ENCODE data around the gene EXD3. TPM values are rescaled to one million over a fixed set of nuclear protein-coding genes. Genes with fewer than 3 reads are reported as not detected.
A peak's percentile ranks its signal among the peaks of the same experiment; 100 is the strongest.
"Not testable (repeated sequence)": the region's sequence is repeated elsewhere in the genome, so short reads cannot be mapped to it uniquely, and the experiment has no call there.

EXD3 gene
- polyA plus RNA-seq, 1 of the 3 experiments (the other 2 are of a cell fraction) = 11.5 TPM

GRCh38 chr9:137262173-137262908 is 160.6 kb downstream of the EXD3 start:
- not testable (repeated sequence) for H3K4me3 ChIP-seq (ENCODE audit: low read depth in 2 of 2, low read length in 1 of 2); H3F3A ChIP-seq (replicated peaks; ENCODE audit: insufficient read depth); H3K9me3 ChIP-seq; DNase-seq; H3K4me2 ChIP-seq; H4K20me1 ChIP-seq (ENCODE audit: insufficient read depth); H3K9me2 ChIP-seq; H3K27ac ChIP-seq (ENCODE audit: low read depth in 2 of 2, low read length in 1 of 2); H2AFZ ChIP-seq (ENCODE audit: low read depth); H3K4me1 ChIP-seq (ENCODE audit: control insufficient read depth in 1 of 2, insufficient read depth in 2 of 2, low read depth in 1 of 2, low read length in 1 of 2); H3K27me3 ChIP-seq (ENCODE audit: insufficient read depth); H3K9ac ChIP-seq
- WGBS (ENCODE audit: low lambda C conversion rate) = 51% methylated on average over 6 of the region's 15 CpGs
- Histone ChIP-seq H3K79me2 (ENCODE audit: insufficient read depth) (peaks cover 26% of the 10 kb centered on the region), H3K36me3 (replicated peaks in 1 of 2; ENCODE audit: control insufficient read depth in 1 of 2, insufficient read depth in 2 of 2, low read length in 1 of 2) (peaks cover 15 to 29% of the 10 kb centered on the region in 2 experiments)
- TF ChIP-seq, protein P1, sequence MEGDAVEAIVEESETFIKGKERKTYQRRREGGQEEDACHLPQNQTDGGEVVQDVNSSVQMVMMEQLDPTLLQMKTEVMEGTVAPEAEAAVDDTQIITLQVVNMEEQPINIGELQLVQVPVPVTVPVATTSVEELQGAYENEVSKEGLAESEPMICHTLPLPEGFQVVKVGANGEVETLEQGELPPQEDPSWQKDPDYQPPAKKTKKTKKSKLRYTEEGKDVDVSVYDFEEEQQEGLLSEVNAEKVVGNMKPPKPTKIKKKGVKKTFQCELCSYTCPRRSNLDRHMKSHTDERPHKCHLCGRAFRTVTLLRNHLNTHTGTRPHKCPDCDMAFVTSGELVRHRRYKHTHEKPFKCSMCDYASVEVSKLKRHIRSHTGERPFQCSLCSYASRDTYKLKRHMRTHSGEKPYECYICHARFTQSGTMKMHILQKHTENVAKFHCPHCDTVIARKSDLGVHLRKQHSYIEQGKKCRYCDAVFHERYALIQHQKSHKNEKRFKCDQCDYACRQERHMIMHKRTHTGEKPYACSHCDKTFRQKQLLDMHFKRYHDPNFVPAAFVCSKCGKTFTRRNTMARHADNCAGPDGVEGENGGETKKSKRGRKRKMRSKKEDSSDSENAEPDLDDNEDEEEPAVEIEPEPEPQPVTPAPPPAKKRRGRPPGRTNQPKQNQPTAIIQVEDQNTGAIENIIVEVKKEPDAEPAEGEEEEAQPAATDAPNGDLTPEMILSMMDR (IDR thresholded peaks at IDR 0.05) = peak; percentile 49
- TF ChIP-seq RFX5 (IDR thresholded peaks at IDR 0.05; ENCODE audit: low read length) (peak; percentile 64; the same call in 1 of the 2 replicates), RAD21 (IDR thresholded peaks at IDR 0.05; ENCODE audit: low read length) (peak; percentile 20; the same call in 1 of the 2 replicates), ZBTB33 (IDR thresholded peaks at IDR 0.05; ENCODE audit: borderline replicate concordance, low read depth) (0 out of 2 replicates have a peak, but pooled peaks have one; percentile 31), SMC3 (IDR thresholded peaks at IDR 0.05; ENCODE audit: low read depth, low read length) (0 out of 2 replicates have a peak, but pooled peaks have one; percentile 4)
- ChIA-PET CTCF (interaction anchor here (3.1 kb wide), 2 partner anchors 11 to 25 kb away, joined by 18 to 26 read pairs; no protein-coding TSS in a partner anchor), POLR2A (interaction anchor here (0.8 to 1.6 kb wide), 2 partner anchors 11 to 22 kb away, joined by 3 to 8 read pairs; partner anchors contain the start of gene TUBB4B)

Other genes starting within 250 kb of the EXD3 start
- gene ANAPC2, start 234.6 kb downstream of the EXD3 start, polyA plus RNA-seq (2012; rRNA removed) = 35.1 and 37.7 TPM in 2 replicates
- gene SSNA1, start 234.5 kb downstream of the EXD3 start, polyA plus RNA-seq (2012; rRNA removed) = 100 and 124 TPM in 2 replicates
- gene TPRN, start 222.4 kb downstream of the EXD3 start, polyA plus RNA-seq (2012; rRNA removed) = 4.4 and 5.2 TPM in 2 replicates
- gene TMEM203, start 217.5 kb downstream of the EXD3 start, polyA plus RNA-seq (2012; rRNA removed) = 55.6 and 57.0 TPM in 2 replicates
- gene NDOR1, start 217.5 kb downstream of the EXD3 start, polyA plus RNA-seq (2012; rRNA removed) = 7.9 and 8.6 TPM in 2 replicates
- gene RNF208, start 200.9 kb downstream of the EXD3 start, polyA plus RNA-seq (2012; rRNA removed) = 2.0 and 2.7 TPM in 2 replicates
- gene CYSRT1, start 198.0 kb downstream of the EXD3 start, polyA plus RNA-seq (2012; rRNA removed) = 2.1 and 2.2 TPM in 2 replicates
- 0.03 and 0.08 TPM in 2 replicates for gene RNF224, start 195.7 kb downstream of the EXD3 start, polyA plus RNA-seq (2012; rRNA removed)
- gene SLC34A3, start 192.3 kb downstream of the EXD3 start, polyA plus RNA-seq (2012; rRNA removed) = 0.06 TPM in 1 of 2 replicates, not detected in the other
- 415 and 508 TPM in 2 replicates for gene TUBB4B, start 181.9 kb downstream of the EXD3 start, polyA plus RNA-seq (2012; rRNA removed)
- not detected in 2 replicates for gene STPG3, start 171.9 kb downstream of the EXD3 start, polyA plus RNA-seq (2012; rRNA removed)
- gene NELFB, start 167.8 kb downstream of the EXD3 start, polyA plus RNA-seq (2012; rRNA removed) = 52.6 and 62.7 TPM in 2 replicates
- 0.81 and 0.99 TPM in 2 replicates for gene TOR4A, start 145.4 kb downstream of the EXD3 start, polyA plus RNA-seq (2012; rRNA removed)
- gene NRARP, start 120.9 kb downstream of the EXD3 start, polyA plus RNA-seq (2012; rRNA removed) = 3.9 and 4.2 TPM in 2 replicates
- gene NOXA1, start 231 bp upstream of the EXD3 start, polyA plus RNA-seq (2012; rRNA removed) = 0.39 and 0.67 TPM in 2 replicates
- 0.18 and 0.30 TPM in 2 replicates for gene ENTPD8, start 18.2 kb upstream of the EXD3 start, polyA plus RNA-seq (2012; rRNA removed)
- gene NSMF, start 36.2 kb upstream of the EXD3 start, polyA plus RNA-seq (2012; rRNA removed) = 58.6 and 58.8 TPM in 2 replicates
- gene PNPLA7, start 127.2 kb upstream of the EXD3 start, polyA plus RNA-seq (2012; rRNA removed) = 0.88 and 0.99 TPM in 2 replicates
- 39.4 and 58.9 TPM in 2 replicates for gene MRPL41, start 128.7 kb upstream of the EXD3 start, polyA plus RNA-seq (2012; rRNA removed)
- 59.9 and 84.3 TPM in 2 replicates for gene DPH7, start 155.8 kb upstream of the EXD3 start, polyA plus RNA-seq (2012; rRNA removed)
- gene ZMYND19, start 167.3 kb upstream of the EXD3 start, polyA plus RNA-seq (2012; rRNA removed) = 39.3 and 43.1 TPM in 2 replicates
- gene ARRDC1, start 182.5 kb upstream of the EXD3 start, polyA plus RNA-seq (2012; rRNA removed) = 49.7 and 54.8 TPM in 2 replicates
- gene EHMT1, start 195.8 kb upstream of the EXD3 start, polyA plus RNA-seq (2012; rRNA removed) = 38.3 and 39.5 TPM in 2 replicates

Data from SK-N-SH (cell line).